ENCODE measurements around the gene RSBN1L.

- TF ChIP-seq, protein P1, sequence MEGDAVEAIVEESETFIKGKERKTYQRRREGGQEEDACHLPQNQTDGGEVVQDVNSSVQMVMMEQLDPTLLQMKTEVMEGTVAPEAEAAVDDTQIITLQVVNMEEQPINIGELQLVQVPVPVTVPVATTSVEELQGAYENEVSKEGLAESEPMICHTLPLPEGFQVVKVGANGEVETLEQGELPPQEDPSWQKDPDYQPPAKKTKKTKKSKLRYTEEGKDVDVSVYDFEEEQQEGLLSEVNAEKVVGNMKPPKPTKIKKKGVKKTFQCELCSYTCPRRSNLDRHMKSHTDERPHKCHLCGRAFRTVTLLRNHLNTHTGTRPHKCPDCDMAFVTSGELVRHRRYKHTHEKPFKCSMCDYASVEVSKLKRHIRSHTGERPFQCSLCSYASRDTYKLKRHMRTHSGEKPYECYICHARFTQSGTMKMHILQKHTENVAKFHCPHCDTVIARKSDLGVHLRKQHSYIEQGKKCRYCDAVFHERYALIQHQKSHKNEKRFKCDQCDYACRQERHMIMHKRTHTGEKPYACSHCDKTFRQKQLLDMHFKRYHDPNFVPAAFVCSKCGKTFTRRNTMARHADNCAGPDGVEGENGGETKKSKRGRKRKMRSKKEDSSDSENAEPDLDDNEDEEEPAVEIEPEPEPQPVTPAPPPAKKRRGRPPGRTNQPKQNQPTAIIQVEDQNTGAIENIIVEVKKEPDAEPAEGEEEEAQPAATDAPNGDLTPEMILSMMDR (conservative IDR thresholded peaks at IDR 0.05; ENCODE audit: low read depth, low read length): no peak
- TF ChIP-seq EZH2 (IDR thresholded peaks at IDR 0.05; ENCODE audit: borderline replicate concordance, low read depth, low read length, poor library complexity, severe bottlenecking): no peak
These were observed 16.0 kb upstream of the RSBN1L start for GRCh38 chr7:77680266-77680665.
